ENCODE results near the gene ATP1A1. TPM values are rescaled to one million over a fixed set of nuclear protein-coding genes. Genes with fewer than 3 reads are reported as not detected.

ATP1A1 gene
- total RNA-seq, 1 experiment from 2014 or later: 239 TPM

- H3K79me2 ChIP-seq (ENCODE audit: insufficient read depth, low read length): no peaks in the 10 kb centered on the region
- no peak overlapping the region for H3K14ac ChIP-seq (ENCODE audit: insufficient read depth, low read length)
- no peak overlapping the region for H2BK15ac ChIP-seq (ENCODE audit: low read depth, low read length)
- no peaks in the 10 kb centered on the region for H3K27me3 ChIP-seq (ENCODE audit: insufficient read depth, low read length)
- no peak overlapping the region for H2BK12ac ChIP-seq (ENCODE audit: insufficient read length, low read depth, low read length)
- no peaks in the 10 kb centered on the region for H3K9me3 ChIP-seq (ENCODE audit: control insufficient read depth, low read depth, low read length)
- peaks cover 9 to 15% of the 10 kb centered on the region in 2 experiments for H3K4me1 Mint-ChIP-seq
- no peak overlapping the region for H4K91ac ChIP-seq (ENCODE audit: insufficient read length, low read depth, low read length)
- H2AFZ ChIP-seq (ENCODE audit: low read length): no peak overlapping the region
- no peak overlapping the region for H2BK20ac ChIP-seq (ENCODE audit: low read depth, low read length, poor library complexity, severe bottlenecking)
- no peak overlapping the region for H2BK120ac ChIP-seq (ENCODE audit: low read depth, low read length, poor library complexity, severe bottlenecking)
- no peak overlapping the region for H3K56ac ChIP-seq (ENCODE audit: insufficient read length, low read depth, low read length)
- TF ChIP-seq CTCF (conservative IDR thresholded peaks at IDR 0.05): no peak
- no peak for DNase-seq
- H4K8ac ChIP-seq (replicated peaks; ENCODE audit: insufficient read length, low read depth, low read length): no peak overlapping the region
- no peak overlapping the region for H3K23ac ChIP-seq (ENCODE audit: insufficient read length, low read depth, low read length)
- H3K79me1 ChIP-seq (ENCODE audit: insufficient read depth, low read depth, low read length, poor library complexity, severe bottlenecking): no peaks in the 10 kb centered on the region
- no peaks in the 10 kb centered on the region for H4K20me1 ChIP-seq (ENCODE audit: control insufficient read depth, insufficient read depth, insufficient read length)
- no CpG with 5 or more reads among the region's 2 CpGs for WGBS (ENCODE audit: extremely low coverage, insufficient read length, low lambda C conversion rate)
- no peak overlapping the region for H3K4me3 Mint-ChIP-seq
- H3K36me3 Mint-ChIP-seq (ENCODE audit: insufficient read depth in 1 of 3, low read depth in 3 of 3): no peaks in the 10 kb centered on the region
- H2AK5ac ChIP-seq (ENCODE audit: insufficient read length, low read length): no peak overlapping the region
- H3T11ph ChIP-seq (ENCODE audit: low read length): no peak overlapping the region
- no peak overlapping the region for H3K27ac Mint-ChIP-seq
- no peak overlapping the region for H2BK5ac ChIP-seq (ENCODE audit: insufficient read length, low read length)
- no peak overlapping the region for H3K18ac ChIP-seq (ENCODE audit: insufficient read length, low read depth, low read length)
- H3K4ac ChIP-seq (ENCODE audit: low read depth, low read length): no peak overlapping the region
- H3K23me2 ChIP-seq (ENCODE audit: insufficient read length, low read depth, low read length, poor library complexity, severe bottlenecking): peaks cover 9% of the 10 kb centered on the region
- no peak overlapping the region for H3K4me2 ChIP-seq (ENCODE audit: insufficient read depth, insufficient read length, low read length)
- no peaks in the 10 kb centered on the region; a peak in 1 of 5 replicates for H3K9me3 Mint-ChIP-seq
- H3K27ac ChIP-seq (ENCODE audit: insufficient read length, low read depth, low read length): no peak overlapping the region
- H3K4me1 ChIP-seq (ENCODE audit: insufficient read depth, low read length): no peaks in the 10 kb centered on the region
- H4K5ac ChIP-seq (ENCODE audit: insufficient read length, low read depth, low read length): no peak overlapping the region
- no peak overlapping the region for H3K9ac ChIP-seq (ENCODE audit: extremely low read depth, insufficient read length, low read length)
- peaks cover 23% of the 10 kb centered on the region for H3K27me3 Mint-ChIP-seq (ENCODE audit: low read depth)
These were observed 4.8 kb upstream of the ATP1A1 start for GRCh38 chr1:116368241-116368640.

All from H9 (cell line).